Stimulated activated CD4-positive, alpha-beta T cell treated with anti-CD3 and anti-CD28 coated beads, Interleukin-2, amount 100 ng/mL, for 4 hours (primary cell): ENCODE data around the gene TPST2.

Experiments
- DNase-seq: peaks from one replicate; pipeline ENCODE4 v3.0.0-alpha.2; 2020; ENCODE audit warnings: low read depth

The TPST2 gene

DNA sequence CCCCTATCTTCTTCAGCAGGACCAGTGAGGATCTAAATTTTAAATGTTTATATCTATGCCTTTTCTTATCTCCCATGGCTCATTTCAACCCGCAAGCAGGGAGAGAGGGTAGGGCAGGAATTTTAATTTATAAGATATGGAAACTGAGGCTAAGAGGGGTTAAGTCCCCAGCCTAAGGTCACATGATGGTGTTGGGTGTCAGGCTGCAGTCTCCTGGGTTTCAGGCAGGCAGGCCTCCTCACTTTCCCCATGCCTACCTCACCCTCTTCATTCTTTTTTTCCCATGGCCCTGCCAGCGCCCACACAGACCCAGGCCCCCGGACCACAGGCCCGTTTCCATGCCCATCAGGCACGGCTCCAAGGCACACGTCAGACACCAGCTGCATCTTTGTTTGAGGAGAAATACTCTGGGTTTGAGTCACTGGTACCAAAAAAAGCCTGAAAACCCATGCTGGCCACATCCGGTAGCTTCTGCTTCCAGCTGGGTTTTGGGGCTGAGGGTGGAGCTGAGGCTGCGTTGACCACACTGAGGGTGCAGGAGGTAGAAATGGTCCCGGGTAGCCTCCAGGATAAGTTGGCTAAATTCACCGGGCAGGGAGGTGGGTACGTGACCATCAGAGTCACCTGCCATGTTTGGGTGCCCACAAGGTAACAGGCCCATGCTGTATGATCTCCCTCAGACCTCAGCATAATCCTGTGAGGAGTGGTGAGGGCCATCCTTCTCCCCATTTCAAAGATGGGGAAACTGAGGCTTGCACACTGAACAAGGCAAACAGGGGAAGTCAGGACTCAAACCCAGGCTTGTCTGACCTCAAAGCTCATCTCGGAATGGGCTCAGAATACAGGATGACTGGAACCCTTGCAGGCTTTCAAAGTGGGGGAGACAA is 20.4 kb upstream of the TPST2 start:
- DNase-seq: no peak

DNA sequence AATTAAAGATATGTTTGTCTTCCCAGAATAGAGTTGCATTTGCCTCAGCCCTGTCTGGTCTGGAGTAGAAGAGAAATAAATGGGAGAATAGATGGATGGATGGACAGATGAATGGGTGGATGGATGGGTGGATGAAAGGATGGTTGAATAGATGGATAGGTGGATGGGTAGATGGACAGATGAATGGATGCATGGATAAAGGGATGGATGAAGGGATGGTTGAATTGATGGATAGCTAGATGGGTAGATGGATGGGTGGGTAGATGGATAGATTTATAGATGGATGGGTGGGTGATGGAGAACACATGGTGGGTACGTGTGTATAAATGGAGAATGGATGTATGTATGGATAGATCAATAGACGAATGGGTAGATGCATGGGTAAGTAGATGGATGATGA is 19.4 kb upstream of the TPST2 start:
- no peak for DNase-seq

DNA sequence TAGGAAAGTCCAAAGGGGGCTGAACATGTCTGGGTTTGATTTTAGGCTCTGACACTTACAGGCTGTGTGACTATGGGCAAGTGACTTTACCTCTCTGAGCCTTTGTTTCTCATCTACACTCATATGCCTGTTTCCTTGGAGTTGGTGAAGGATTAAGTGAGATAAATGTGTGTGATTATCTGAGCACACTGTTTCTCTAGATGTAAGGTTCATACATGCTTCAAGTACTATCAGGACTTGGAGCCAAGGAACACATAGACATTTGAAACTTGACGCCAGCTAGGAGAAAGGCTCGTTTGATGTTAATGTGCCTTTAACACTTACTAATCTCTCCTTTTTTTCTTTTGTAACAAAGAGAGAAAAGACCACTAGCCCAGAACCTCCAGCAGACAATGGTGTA is 18.2 kb upstream of the TPST2 start:
- DNase-seq: no peak

DNA sequence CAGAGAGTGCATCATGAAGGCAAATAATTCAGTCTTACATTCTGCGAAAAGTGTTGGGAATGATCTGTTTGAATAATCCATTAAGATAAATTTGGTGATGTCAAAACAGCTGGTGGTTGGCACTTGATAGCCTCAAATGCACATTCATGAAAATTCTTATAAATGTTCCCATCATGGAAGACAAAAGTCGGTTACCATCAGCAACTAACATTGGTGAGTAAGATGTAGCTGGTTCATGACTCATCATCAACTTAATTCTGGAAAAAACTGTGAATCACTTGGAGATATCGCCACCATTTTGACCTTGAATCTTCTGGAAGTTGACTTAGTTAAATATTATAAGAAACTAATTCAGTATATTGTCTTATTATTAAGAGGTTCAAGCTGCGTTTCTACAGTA is 16.7 kb upstream of the TPST2 start:
- no peak for DNase-seq

DNA sequence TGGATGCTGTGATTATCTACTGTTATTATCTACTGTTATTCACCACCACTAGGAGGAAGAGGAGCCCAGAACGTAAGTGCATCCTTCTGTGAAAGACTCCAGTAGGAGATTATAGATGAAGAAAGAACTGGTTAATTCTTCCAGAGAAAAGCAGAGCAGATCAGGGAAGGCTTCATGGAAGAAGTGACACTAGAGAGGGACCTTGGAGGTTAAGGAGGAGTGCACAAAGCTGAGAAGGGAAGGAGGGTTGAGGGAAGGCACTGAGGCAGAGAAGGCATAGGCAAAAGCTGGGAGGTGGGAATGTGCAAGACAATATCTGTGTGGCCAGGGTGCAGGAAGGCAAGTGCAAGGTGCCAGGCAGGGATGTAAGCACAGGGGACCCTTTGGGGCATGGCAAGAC is 14.4 kb upstream of the TPST2 start:
- DNase-seq: no peak

DNA sequence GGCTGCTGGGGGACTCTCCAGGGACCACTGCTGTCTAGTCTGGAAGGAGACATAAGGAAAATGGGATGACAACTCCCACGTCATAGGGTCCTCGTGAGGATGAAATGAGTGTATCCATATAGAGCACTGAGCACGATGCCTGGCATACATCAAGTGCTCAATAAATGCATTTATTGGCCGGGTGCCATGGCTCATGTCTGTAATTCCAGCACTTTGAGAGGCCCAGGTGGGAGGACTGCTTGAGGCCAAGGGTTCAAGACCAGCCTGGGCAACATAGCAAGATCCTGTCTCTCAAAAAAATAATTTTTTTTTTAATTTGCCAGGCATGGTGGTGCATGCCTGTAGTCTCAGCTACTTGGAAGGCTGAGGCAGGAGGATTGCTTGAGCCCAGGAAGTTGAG is 12.2 kb upstream of the TPST2 start:
- no peak for DNase-seq

DNA sequence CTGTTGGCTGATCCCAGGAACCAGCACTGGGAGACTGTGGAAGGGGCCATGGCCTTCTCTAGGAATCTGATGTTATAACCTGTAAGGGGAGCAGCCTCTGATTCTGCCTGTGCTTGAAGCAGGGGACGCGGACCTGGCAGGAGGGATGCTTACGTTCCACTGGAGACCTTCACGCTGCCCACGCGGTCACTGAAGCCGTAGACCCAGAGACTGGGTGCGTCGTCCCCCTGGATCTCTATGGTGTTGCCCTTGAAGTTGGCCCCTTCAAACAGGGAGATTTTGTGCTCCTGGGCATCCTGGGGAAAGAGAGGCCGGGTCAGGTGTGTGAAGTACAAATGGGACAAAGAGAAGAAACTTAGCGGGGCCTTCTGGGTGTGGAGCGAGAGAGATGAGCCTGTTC is 11.8 kb upstream of the TPST2 start:
- DNase-seq: no peak

DNA sequence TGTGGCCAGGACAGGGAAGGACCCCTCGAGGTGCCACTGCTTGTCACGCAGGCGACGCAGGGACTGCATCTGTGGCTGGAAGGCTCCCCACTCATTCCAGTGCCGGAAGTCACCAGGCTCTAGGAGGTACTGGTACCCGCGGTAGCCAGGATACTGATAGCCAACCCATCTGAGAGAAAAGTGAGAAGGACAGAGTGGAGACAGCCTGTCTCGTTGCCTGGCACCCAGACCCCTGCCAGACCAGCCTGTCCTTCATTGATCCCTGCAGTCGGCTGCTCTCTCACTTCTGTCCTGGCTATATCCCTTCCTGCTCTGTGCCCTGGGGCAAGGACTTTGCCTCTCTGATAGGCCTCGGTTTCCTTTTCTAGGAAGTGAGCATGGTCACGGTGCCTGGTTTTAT is 9.6 kb upstream of the TPST2 start:
- DNase-seq: no peak

DNA sequence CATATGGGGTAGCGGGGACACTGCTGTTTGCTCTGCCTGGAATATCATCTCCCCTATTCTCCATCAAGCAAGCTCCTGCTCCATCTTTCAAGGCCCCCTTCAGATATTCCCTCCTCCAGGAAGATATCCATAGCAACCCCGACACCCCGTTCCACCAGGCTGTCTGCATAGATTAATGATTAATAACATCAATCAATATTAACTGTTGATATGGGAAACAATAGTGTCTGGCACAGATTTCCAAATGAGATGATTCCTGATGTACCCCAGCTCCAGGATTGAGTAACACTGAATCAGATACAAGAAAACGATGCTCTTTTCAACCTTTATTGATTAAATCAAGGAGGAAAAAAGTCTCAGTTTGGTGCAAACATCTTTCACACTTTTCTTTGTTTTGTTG is 7.5 kb upstream of the TPST2 start:
- DNase-seq: no peak

DNA sequence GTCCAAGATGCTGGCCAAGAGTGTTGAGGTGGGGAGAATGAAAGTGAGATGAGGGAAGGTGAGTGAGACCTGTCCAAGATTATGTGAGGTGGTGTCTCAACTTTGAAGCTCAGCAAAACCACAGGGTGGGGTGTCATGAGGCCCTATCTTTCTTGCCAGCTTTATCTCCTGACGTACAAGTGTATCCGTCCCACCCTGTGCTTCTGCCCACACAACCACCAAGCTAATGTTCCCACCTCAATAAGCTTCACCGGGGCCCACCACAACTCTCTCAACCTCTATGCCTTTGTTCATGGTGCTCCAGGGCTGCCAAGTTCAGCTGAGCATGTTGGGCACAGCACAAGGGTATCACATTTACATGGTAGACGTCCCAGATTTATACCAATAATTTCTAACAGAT is 7.1 kb upstream of the TPST2 start:
- DNase-seq: no peak

DNA sequence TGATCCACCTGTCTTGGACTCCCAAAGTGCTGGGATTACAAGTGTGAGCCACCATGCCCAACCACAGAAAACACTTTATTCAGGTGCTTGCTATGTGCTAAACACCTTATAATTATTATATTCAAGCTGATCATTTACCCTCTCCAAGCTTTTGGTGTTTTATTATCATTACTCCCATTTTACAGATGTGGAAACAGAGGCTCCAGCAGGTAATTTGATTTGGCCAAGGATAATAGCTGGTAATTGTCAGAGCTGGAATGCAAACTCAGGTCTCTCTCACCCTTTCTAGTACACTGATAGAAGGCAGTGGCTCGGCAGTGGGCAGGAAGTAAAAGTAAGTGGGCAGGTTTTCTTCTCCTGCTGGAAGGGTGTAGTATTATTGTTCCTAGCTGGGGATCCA is 3.8 kb upstream of the TPST2 start:
- DNase-seq: no peak

DNA sequence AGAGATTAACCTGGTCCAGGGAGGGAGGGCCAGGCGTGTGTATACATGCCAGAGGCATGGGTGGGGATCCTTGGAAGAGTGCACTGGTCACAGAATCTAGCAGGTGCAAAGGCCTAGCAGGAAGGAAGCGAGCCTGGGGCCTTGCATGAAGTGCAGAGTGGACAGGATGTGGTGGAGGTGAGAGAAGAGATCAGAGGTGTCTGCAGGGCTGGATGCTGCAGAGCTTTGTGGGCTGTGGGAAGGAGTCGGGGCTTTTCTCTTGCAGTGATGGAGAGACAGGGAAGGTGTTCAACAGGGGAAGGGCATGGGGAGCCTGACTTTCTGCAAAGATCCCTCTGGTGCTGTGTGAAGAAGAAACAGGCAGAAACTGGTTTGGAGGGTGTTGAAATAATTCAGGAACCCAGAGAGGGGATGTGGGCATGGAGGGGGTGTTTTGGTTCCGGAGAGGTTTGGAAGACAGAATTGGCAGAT is 2.5 kb upstream of the TPST2 start:
- no peak for DNase-seq

DNA sequence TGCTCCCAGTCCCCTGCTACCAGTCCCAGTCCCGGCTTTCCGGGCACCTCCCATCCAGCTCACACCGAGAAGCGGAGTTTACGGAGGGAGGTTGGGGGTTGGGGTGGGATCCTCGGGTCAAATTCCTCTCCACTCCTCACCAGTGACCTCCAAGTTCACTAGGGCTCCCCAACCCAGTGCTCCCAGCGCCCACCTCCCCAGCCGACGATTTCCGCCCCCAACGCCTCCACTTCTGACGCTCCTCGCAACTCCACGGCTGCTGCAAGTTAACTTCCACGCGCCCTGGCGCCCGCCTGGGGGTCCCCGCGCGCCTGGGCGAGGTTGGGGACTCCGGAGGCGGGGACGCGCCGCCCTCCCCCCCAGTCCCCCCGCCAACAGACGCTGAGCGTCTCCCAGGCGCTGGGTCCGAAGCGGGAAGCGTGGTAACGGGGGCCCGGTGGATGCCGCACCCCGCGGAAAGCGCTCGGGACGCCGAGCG is 526 bp downstream of the TPST2 start:
- peak; percentile 35 for DNase-seq

DNA sequence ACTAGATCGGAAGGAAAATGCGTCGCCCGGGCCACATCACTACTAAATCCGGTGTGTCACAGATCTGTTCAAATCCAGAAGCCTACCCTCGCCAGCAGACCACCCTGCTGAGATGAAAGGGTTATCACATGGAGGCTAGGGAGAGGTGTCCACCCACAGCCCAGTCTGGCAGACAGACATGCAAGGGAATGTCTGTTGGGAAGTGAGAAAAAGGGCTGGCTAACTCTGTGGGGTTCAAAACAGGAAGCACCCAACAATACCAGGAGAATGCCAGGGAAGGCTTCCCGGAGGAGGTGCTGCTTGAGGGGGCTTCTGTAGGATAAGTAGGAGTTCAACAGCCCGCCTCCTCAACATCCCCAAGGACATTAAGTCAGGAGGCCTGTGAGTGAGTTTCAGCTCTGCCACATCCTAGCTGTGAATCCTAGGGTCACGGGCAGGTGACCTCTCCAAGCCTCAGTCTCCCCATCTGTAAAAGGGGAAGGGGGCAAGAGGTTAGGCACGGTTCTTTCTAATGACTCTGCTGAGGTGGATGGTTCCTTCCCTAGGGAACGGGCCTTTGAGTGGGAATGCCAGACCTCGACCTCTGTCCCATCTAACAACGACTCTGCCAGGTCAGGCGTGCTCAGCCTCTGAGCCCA is 1.1 kb downstream of the TPST2 start:
- no peak for DNase-seq

DNA sequence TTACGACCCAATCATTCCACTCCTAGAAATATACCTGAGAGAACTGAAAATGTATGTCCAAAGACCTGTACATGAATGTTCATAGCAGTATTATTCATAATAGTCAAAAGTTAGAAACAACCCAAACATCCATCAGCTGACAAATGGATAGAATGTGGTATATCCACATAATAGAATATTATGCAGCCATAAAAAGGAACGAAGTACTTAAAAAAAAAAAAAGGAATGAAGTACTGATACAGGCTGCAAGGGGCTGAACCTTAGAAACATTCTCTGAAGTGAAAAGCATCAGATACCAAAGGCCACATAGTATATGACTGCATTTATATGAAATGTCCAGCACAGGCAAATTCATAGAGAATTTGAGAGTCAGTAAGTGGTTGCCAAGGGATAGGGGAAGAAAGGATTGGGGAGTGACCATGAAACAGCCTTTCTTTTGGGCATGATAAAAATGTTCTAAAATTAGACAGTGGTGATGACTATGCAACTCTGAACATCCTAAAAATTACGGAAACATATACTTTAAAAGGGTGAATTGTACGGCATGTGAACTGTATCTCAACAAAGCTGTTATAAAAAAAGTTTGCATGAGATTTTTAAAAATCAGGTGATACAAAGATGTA is 1.8 kb downstream of the TPST2 start:
- DNase-seq: no peak

DNA sequence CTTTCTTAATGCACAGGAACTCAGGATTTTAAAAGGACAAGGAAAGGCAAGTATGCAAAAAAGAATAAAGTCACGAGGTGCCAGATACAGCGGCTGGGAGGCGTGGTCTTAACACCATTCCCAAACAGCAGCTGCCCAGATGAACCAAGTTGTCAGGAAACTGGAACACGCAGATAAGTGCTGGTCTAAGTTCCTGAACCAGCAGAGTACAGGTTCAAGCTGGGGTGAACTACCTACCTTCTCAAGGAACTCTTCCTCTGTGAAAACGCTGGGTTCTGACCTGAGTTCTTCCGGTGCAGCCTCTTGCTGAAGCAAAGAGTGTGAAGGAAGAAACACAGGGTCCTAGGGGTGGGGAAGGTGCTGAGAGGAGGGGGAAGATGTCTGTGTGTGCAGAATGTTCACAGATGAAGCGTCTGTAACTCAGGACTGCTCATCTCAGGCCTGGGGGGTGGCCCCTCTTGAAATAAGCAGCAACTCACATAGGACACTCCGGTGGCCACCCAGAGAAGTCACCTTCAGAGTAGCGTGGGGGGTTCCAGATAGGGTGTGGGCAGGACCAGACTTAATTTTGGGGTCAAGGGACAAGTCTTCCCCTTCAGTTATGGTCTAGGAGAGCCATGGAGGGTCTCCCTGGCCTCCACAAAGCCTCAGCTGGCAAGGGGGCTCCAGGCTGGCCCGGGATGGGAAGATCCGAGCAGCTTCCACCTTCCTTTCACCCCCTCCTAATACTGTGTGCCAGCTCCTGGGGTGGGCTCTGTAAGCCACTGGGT is 3.2 kb downstream of the TPST2 start:
- DNase-seq: no peak

DNA sequence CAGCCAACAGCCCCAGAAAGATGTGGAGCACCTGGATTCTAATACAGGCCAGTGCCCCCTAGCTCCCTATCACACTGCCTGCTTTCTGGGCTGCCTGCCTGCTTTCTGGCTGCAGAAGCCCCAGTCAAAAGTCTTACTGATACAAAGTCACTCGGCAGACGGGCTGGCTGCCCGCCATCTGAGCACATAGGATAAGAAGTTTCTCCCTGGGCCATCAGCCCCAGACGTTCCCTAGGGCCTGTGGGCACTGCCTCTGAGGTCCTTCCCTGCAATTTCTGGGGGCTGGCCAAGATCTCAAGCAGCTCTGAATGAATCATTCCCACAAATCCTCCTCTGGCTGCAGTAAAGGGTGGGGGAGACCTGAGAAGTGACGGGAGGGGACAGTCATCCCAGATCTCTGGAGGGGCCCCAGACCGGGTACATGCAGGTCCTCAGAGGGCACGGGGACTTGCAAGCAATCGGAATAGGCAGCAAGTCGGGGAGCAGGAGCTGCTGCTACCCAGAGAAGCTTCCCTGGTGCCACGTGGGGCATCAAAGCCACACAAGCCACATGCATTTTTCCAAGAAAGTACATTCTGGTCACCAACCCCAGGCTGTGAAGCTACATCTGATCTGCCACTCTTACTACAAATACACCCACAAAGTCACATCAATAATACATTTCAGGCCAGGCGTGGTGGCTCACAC is 4.7 kb downstream of the TPST2 start:
- DNase-seq: no peak

DNA sequence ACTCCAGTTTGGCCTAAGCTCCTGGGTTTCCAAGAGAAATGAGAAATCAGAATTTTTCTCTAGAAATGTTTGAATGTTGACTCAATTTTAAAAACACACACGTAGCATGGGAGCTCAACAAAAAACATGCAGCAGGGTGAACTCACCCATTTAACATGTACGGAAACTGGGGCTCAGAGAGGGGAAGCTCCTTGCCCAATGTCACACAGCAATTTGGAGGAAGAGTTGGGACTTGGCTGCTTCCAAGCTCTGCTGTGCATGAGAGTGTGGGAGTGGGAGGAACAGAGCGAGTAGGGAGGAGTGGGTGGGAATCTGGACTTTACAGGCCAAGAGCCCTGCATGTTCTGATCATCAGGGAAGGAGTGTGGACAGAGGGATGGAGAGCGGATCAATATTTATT is 5.9 kb downstream of the TPST2 start:
- no peak for DNase-seq

DNA sequence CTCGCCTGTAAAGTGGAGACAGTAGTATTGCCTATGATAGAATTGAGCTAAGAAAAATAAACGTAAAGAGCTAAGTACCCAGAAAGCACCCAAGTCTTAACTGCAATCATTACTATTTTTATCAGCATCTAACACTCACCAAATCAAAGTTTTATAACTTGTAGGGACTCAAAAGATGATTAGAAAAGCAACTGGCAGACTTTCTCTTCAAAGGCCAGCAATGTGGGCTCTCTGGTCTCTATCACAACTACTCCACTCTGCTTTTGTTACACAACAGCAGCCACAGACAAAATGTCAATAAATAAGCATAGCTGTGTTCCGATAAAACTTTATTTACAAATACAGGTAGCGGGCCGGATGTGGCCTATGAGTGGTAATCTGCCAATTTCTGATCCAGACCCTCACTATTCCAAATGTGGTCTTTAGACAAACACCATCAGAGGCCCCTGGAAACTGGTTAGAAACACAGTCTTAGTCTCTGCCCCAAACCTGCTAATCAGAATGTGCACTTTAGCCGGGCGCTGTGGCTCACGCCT is 8.2 kb downstream of the TPST2 start:
- no peak for DNase-seq

DNA sequence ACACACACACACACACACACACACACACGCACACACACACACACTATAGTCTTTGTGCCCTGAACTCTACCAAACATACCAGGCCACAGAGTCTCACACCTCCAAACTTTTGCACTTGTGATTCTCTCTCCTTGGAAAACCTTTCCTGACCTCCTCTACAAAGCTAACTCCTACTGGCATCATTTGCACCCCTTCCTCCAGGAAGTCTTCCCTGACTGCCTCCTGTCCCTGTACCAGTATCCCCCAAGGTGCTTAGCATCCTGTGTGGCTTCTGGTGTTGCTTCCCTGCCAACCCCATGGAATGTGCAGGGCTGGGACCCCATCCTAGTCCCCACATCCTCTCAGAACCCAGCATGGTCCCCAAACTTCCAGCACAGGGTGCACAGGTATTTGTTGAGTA is 8.9 kb downstream of the TPST2 start:
- DNase-seq: no peak

DNA sequence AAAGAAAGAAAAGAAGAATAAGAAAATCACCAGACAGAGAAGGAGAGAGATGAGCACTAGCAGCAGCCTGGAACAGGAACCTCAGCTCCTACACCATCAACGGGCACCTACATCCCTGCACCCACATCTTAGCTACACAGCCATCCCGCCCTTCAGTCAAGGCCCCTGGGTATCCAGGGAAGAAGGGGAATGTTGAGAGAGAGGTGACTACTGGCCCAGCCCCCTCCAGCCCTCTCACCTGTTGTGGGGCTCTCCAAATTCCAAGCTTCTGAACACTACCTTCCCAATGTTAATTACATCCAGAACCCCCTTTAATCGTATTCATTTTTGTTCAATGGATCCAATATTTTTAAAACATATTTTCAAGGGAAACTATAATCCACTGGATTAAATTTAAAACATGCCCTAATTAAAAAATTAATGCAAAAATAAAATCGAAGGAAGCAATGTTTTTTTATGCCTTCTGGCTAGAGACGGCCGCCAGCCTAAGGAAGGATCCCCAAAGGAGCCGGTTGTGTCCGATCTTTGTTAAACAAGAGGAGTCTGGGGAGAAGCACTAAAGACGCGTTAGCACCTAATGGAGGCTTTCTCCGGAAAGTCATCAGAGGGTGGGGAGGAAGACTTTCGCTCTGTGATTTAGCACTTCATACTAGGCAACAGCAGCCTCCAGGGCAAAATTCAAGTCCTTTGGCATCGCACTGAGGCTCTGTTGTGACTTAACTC is 9.5 kb downstream of the TPST2 start:
- no peak for DNase-seq
